ENCODE results near the gene DCAF15.

The DCAF15 gene

GRCh38 chr19:13995017-13995728, 42.9 kb downstream of the DCAF15 start:
- DNase-seq (ENCODE audit: low spot score), result no peak

GRCh38 chr19:13995878-13996765, 43.8 kb downstream of the DCAF15 start:
- no peak for DNase-seq (ENCODE audit: low spot score)

- no peak for DNase-seq (ENCODE audit: low spot score)
Observed at GRCh38 chr19:13996928-13997630, 44.8 kb downstream of the DCAF15 start.

GRCh38 chr19:13997631-13997962, 45.3 kb downstream of the DCAF15 start:
- no peak for DNase-seq (ENCODE audit: low spot score)

GRCh38 chr19:13998426-13998825, 46.1 kb downstream of the DCAF15 start:
- no peak for DNase-seq (ENCODE audit: low spot score)

- no peak for DNase-seq (ENCODE audit: low spot score)
Observed at GRCh38 chr19:13999085-13999484, 46.8 kb downstream of the DCAF15 start.

- DNase-seq (ENCODE audit: low spot score), result no peak
Observed at GRCh38 chr19:14000691-14001375, 48.5 kb downstream of the DCAF15 start.

- DNase-seq (ENCODE audit: low spot score), result peak; percentile 55
Observed at GRCh38 chr19:14002571-14003250, 50.4 kb downstream of the DCAF15 start.

- DNase-seq (ENCODE audit: low spot score), result peak; percentile 47
Observed at GRCh38 chr19:14003251-14004055, 51.1 kb downstream of the DCAF15 start.

GRCh38 chr19:14004619-14005348, 52.5 kb downstream of the DCAF15 start:
- no peak for DNase-seq (ENCODE audit: low spot score)

GRCh38 chr19:14005349-14006084, 53.2 kb downstream of the DCAF15 start:
- DNase-seq (ENCODE audit: low spot score), result peak; percentile 95

GRCh38 chr19:14006085-14006765, 53.9 kb downstream of the DCAF15 start, which contains the start of gene RFX1:
TSS of gene RFX1 (minus strand) at chr19:14006320. CDS start at chr19:13993843, 12,477 bp downstream.
- peak; percentile 100 for DNase-seq (ENCODE audit: low spot score)

GRCh38 chr19:14006766-14007562, 54.7 kb downstream of the DCAF15 start:
- DNase-seq (ENCODE audit: low spot score), result no peak
